CD4-positive, alpha-beta T cell treated with Interleukin-4 for 4 hours (primary cell): ENCODE data around the gene MCRIP1.

ENCODE experiments used
- DNase-seq: peaks from one replicate; pipeline ENCODE4 v3.0.0-alpha.2; 2020

MCRIP1 gene

GRCh38 chr17:81817758-81818147, 15.3 kb downstream of the MCRIP1 start:
- no peak for DNase-seq

- DNase-seq = no peak
Measured at GRCh38 chr17:81815646-81815986, 17.5 kb downstream of the MCRIP1 start.

- no peak for DNase-seq
Measured at GRCh38 chr17:81814748-81815645, 18.1 kb downstream of the MCRIP1 start.

GRCh38 chr17:81813861-81814683, 19.0 kb downstream of the MCRIP1 start:
- DNase-seq = no peak

- DNase-seq = no peak
Measured at GRCh38 chr17:81813371-81813684, 19.8 kb downstream of the MCRIP1 start.

GRCh38 chr17:81812571-81813370, 20.3 kb downstream of the MCRIP1 start:
- no peak for DNase-seq

GRCh38 chr17:81811705-81812570, 21.2 kb downstream of the MCRIP1 start:
- DNase-seq = no peak

- DNase-seq = no peak
Measured at GRCh38 chr17:81810892-81811704, 22.0 kb downstream of the MCRIP1 start.

GRCh38 chr17:81810476-81810875, 22.6 kb downstream of the MCRIP1 start:
- no peak for DNase-seq

- DNase-seq = no peak
Measured at GRCh38 chr17:81809556-81809998, 23.5 kb downstream of the MCRIP1 start.

- no peak for DNase-seq
Measured at GRCh38 chr17:81808778-81809555, 24.1 kb downstream of the MCRIP1 start.

- no peak for DNase-seq
Measured at GRCh38 chr17:81807839-81808238, 25.3 kb downstream of the MCRIP1 start.

- no peak for DNase-seq
Measured at GRCh38 chr17:81807210-81807719, 25.8 kb downstream of the MCRIP1 start.

- no peak for DNase-seq
Measured at GRCh38 chr17:81806461-81807209, 26.5 kb downstream of the MCRIP1 start.

- no peak for DNase-seq
Measured at GRCh38 chr17:81805707-81806460, 27.2 kb downstream of the MCRIP1 start.

- DNase-seq = no peak
Measured at GRCh38 chr17:81804559-81805399, 28.3 kb downstream of the MCRIP1 start.

GRCh38 chr17:81803728-81804558, 29.1 kb downstream of the MCRIP1 start, which contains the start of gene GCGR:
TSS of gene GCGR (plus strand) at chr17:81804150. CDS start at chr17:81809019, 4,869 bp downstream.
- no peak for DNase-seq
